Dendritic cell treated with granulocyte-macrophage colony-stimulating factor and Interleukin-4, amounts not matched to agents 40 ng/mL and 50 ng/mL, for 4 days (primary cell): Measurements from ENCODE around the gene UNC5A.

Experiments used
- H3K27ac Mint-ChIP-seq: one replicate; pipeline ENCODE4 v1.8.0; 2022; ENCODE audit warnings: mild to moderate bottlenecking, mixed read lengths
- H3K27me3 Mint-ChIP-seq: one replicate; pipeline ENCODE4 v1.8.0; 2022; ENCODE audit warnings: mild to moderate bottlenecking, mixed read lengths
- H3K36me3 Mint-ChIP-seq: one replicate; pipeline ENCODE4 v1.8.0; 2022; ENCODE audit warnings: low read depth, mixed read lengths
- H3K4me1 Mint-ChIP-seq: one replicate; pipeline ENCODE4 v1.8.0; 2022; ENCODE audit warnings: low read depth, mixed read lengths
- H3K4me3 Mint-ChIP-seq: one replicate; pipeline ENCODE4 v1.8.0; 2022; ENCODE audit warnings: mild to moderate bottlenecking, moderate library complexity, mixed read lengths
- H3K9me3 Mint-ChIP-seq: one replicate; pipeline ENCODE4 v1.8.0; 2022; ENCODE audit warnings: mixed read lengths
- intact Hi-C: fragments of 100-400 bp; cut with micrococcal nuclease; formaldehyde crosslinking; loops from one replicate; pipeline ENCODE4 v1.15.0; 2022

The UNC5A gene

GRCh38 chr5:176816043-176816745 lies 5.8 kb downstream of the UNC5A start:
- Mint-ChIP-seq H3K4me3 (no peak overlapping the region), H3K27ac (no peak overlapping the region), H3K36me3 (no peaks in the 10 kb centered on the region), H3K9me3 (no peaks in the 10 kb centered on the region), H3K27me3 (peaks cover 92% of the 10 kb centered on the region), H3K4me1 (peaks cover 11% of the 10 kb centered on the region)
- intact Hi-C loops, result loop anchor here (5.0 kb wide), 1 partner anchor 141 kb away; no protein-coding TSS in a partner anchor

DNA sequence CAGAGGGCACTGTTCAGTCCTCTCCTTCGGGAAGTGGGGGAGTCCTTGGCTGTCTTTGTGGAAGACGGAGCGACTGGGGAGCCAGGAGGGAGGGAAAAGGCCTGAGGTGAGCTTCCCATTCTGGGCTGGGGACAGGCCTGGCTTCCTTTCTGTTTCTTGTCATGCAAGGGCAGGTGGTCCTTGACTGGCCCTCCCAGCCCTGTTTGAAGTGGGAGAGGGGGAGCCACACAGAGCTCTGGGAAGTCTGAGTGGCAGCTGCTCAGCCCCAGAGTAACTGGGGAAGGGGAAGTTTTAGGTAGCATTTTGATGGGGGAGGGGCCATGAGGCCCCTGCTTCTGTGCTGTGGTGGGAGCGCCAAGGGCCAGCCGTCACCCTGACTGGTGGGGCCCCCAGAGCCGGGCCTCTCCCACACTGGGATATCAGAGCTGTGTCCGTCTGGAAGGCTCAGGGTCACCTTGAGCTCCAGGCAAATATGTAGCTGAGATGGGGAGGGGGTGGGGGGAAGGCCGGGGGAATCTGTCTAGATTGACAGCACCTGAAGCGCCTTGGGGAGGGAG lies 6.5 kb downstream of the UNC5A start:
- Mint-ChIP-seq H3K27me3 (peaks cover 85% of the 10 kb centered on the region), H3K27ac (no peak overlapping the region), H3K4me1 (peaks cover 9% of the 10 kb centered on the region), H3K36me3 (no peaks in the 10 kb centered on the region), H3K4me3 (no peak overlapping the region), H3K9me3 (no peaks in the 10 kb centered on the region)
- intact Hi-C loops, result loop anchor here (5.0 kb wide), 1 partner anchor 140 kb away; no protein-coding TSS in a partner anchor

GRCh38 chr5:176817369-176817840 lies 7.0 kb downstream of the UNC5A start:
- Mint-ChIP-seq H3K27ac (no peak overlapping the region), H3K27me3 (peaks cover 83% of the 10 kb centered on the region), H3K9me3 (no peaks in the 10 kb centered on the region), H3K4me3 (no peak overlapping the region), H3K4me1 (peaks cover 9% of the 10 kb centered on the region), H3K36me3 (no peaks in the 10 kb centered on the region)
- intact Hi-C loops, result loop anchor here (5.0 kb wide), 1 partner anchor 140 kb away; no protein-coding TSS in a partner anchor

- H3K27ac Mint-ChIP-seq, result no peak overlapping the region
- H3K36me3 Mint-ChIP-seq, result no peaks in the 10 kb centered on the region
- H3K4me1 Mint-ChIP-seq, result peaks cover 9% of the 10 kb centered on the region
- H3K9me3 Mint-ChIP-seq, result no peaks in the 10 kb centered on the region
- peak overlapping the region; percentile 44 for H3K4me3 Mint-ChIP-seq
- intact Hi-C loops, result loop anchor here (5.0 kb wide), 1 partner anchor 139 kb away; no protein-coding TSS in a partner anchor
- H3K27me3 Mint-ChIP-seq, result peaks cover 83% of the 10 kb centered on the region
These were observed 7.5 kb downstream of the UNC5A start for GRCh38 chr5:176817841-176818377.

- H3K9me3 Mint-ChIP-seq, result no peaks in the 10 kb centered on the region
- no peak overlapping the region for H3K27ac Mint-ChIP-seq
- intact Hi-C loops, result loop anchor here (5.0 kb wide), 1 partner anchor 139 kb away; no protein-coding TSS in a partner anchor
- H3K4me3 Mint-ChIP-seq, result peak overlapping the region; percentile 44
- peaks cover 9% of the 10 kb centered on the region for H3K4me1 Mint-ChIP-seq
- peaks cover 79% of the 10 kb centered on the region for H3K27me3 Mint-ChIP-seq
- no peaks in the 10 kb centered on the region for H3K36me3 Mint-ChIP-seq
These were observed 8.2 kb downstream of the UNC5A start for GRCh38 chr5:176818391-176819098.

- intact Hi-C loops, result loop anchor here (5.0 kb wide), 1 partner anchor 138 kb away; no protein-coding TSS in a partner anchor
- no peaks in the 10 kb centered on the region for H3K36me3 Mint-ChIP-seq
- no peaks in the 10 kb centered on the region for H3K9me3 Mint-ChIP-seq
- H3K4me3 Mint-ChIP-seq, result no peak overlapping the region
- H3K27ac Mint-ChIP-seq, result no peak overlapping the region
- peaks cover 74% of the 10 kb centered on the region for H3K27me3 Mint-ChIP-seq
- H3K4me1 Mint-ChIP-seq, result peaks cover 9% of the 10 kb centered on the region
These were observed 9.1 kb downstream of the UNC5A start for GRCh38 chr5:176819476-176819875.

GRCh38 chr5:176820937-176821336 lies 10.6 kb downstream of the UNC5A start:
- no peaks in the 10 kb centered on the region for H3K36me3 Mint-ChIP-seq
- no peak overlapping the region for H3K27ac Mint-ChIP-seq
- H3K4me3 Mint-ChIP-seq, result no peak overlapping the region
- no peaks in the 10 kb centered on the region for H3K9me3 Mint-ChIP-seq
- H3K4me1 Mint-ChIP-seq, result peaks cover 9% of the 10 kb centered on the region
- intact Hi-C loops, result no loop called here
- H3K27me3 Mint-ChIP-seq, result peaks cover 68% of the 10 kb centered on the region

DNA sequence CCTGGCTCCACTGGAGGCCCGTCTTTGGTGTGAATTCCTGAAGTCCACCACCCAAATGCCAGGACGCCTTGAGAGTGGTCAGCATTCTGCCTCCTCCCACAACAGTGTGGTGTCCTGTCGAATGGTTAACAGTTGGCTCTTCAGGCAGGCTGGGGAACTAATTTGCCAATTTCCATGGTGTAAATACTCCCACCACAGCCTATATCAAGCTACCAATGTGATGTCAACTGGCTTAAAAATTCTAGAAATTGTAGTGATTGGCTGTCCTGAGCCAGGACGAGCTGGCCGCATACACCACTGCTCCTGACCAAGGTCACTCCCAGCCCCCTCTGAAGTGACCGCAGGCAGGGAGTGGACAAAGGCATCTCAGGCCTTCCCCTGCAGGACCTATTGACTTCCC lies 11.1 kb downstream of the UNC5A start:
- H3K4me1 Mint-ChIP-seq, result peaks cover 9% of the 10 kb centered on the region
- no peak overlapping the region for H3K4me3 Mint-ChIP-seq
- no peaks in the 10 kb centered on the region for H3K9me3 Mint-ChIP-seq
- H3K36me3 Mint-ChIP-seq, result no peaks in the 10 kb centered on the region
- intact Hi-C loops, result no loop called here
- H3K27me3 Mint-ChIP-seq, result peaks cover 63% of the 10 kb centered on the region
- no peak overlapping the region for H3K27ac Mint-ChIP-seq

- Mint-ChIP-seq H3K4me3 (no peak overlapping the region), H3K36me3 (no peaks in the 10 kb centered on the region), H3K27ac (no peak overlapping the region), H3K27me3 (peaks cover 55% of the 10 kb centered on the region), H3K9me3 (no peaks in the 10 kb centered on the region), H3K4me1 (peaks cover 9% of the 10 kb centered on the region)
- intact Hi-C loops, result no loop called here
These were observed 11.9 kb downstream of the UNC5A start for GRCh38 chr5:176822041-176822792.

GRCh38 chr5:176822793-176823481 lies 12.6 kb downstream of the UNC5A start:
- H3K27ac Mint-ChIP-seq, result no peak overlapping the region
- H3K9me3 Mint-ChIP-seq, result no peaks in the 10 kb centered on the region
- H3K36me3 Mint-ChIP-seq, result no peaks in the 10 kb centered on the region
- peaks cover 54% of the 10 kb centered on the region for H3K27me3 Mint-ChIP-seq
- H3K4me1 Mint-ChIP-seq, result peaks cover 9% of the 10 kb centered on the region
- intact Hi-C loops, result no loop called here
- H3K4me3 Mint-ChIP-seq, result no peak overlapping the region

- intact Hi-C loops, result no loop called here
- H3K27ac Mint-ChIP-seq, result no peak overlapping the region
- no peaks in the 10 kb centered on the region for H3K36me3 Mint-ChIP-seq
- H3K27me3 Mint-ChIP-seq, result peaks cover 46% of the 10 kb centered on the region
- no peak overlapping the region for H3K4me3 Mint-ChIP-seq
- no peaks in the 10 kb centered on the region for H3K9me3 Mint-ChIP-seq
- H3K4me1 Mint-ChIP-seq, result peaks cover under 1% of the 10 kb centered on the region
These were observed 13.6 kb downstream of the UNC5A start for GRCh38 chr5:176823869-176824412.

GRCh38 chr5:176824604-176825003 lies 14.2 kb downstream of the UNC5A start:
- no peaks in the 10 kb centered on the region for H3K9me3 Mint-ChIP-seq
- H3K4me3 Mint-ChIP-seq, result no peak overlapping the region
- no peaks in the 10 kb centered on the region for H3K36me3 Mint-ChIP-seq
- H3K4me1 Mint-ChIP-seq, result no peaks in the 10 kb centered on the region
- H3K27ac Mint-ChIP-seq, result no peak overlapping the region
- peaks cover 39% of the 10 kb centered on the region for H3K27me3 Mint-ChIP-seq
- intact Hi-C loops, result no loop called here

GRCh38 chr5:176825234-176825633 lies 14.9 kb downstream of the UNC5A start:
- Mint-ChIP-seq H3K27ac (no peak overlapping the region), H3K9me3 (peaks cover 2% of the 10 kb centered on the region), H3K4me1 (no peaks in the 10 kb centered on the region), H3K27me3 (peaks cover 34% of the 10 kb centered on the region), H3K4me3 (no peak overlapping the region), H3K36me3 (no peaks in the 10 kb centered on the region)
- intact Hi-C loops, result no loop called here
